HEK293 (cell line): ENCODE measurements around the gene ROBO1.

ENCODE experiments used
- CTCF ChIA-PET: fragments of 350-600 bp; formaldehyde crosslinking; extraction: SDS; loops from one replicate; lab custom pipeline; 2021; ENCODE audit warnings: antibody characterized with exemption; lab: Yijun Ruan, JAX
- POLR2A ChIA-PET: fragments of 300-600 bp; formaldehyde crosslinking; extraction: SDS; loops from one replicate; lab custom pipeline; 2020; ENCODE audit warnings: antibody characterized with exemption, inconsistent platforms; lab: Yijun Ruan, JAX
- H3K27ac ChIP-seq: fragments of 200-500 bp; sonication (Bioruptor generic); 2 replicates; pipeline ENCODE4 v1.5.1; 2014; ENCODE audit warnings: low read depth, low read length, control low read depth, inconsistent platforms; ENCODE audit errors: extremely low read depth
- H3K36me3 ChIP-seq, 2 experiments: fragments of 200-500 bp in 1 of 2; sonication (Bioruptor generic) in 1 of 2; 1 replicate in 1 of 2; 2 replicates in 1 of 2; pipeline ENCODE4 v1.5.1; 2014 to 2017; ENCODE audit warnings: inconsistent platforms in 2 of 2, low read length in 2 of 2; ENCODE audit not compliant: control insufficient read depth in 2 of 2, insufficient read depth in 1 of 2
- H3K4me1 ChIP-seq: fragments of 200-500 bp; sonication (Bioruptor generic); 2 replicates; pipeline ENCODE4 v1.5.1; 2014; ENCODE audit warnings: mild to moderate bottlenecking, low read length, inconsistent platforms; ENCODE audit not compliant: control insufficient read depth, insufficient read depth
- H3K4me3 ChIP-seq: 2 replicates; pipeline ENCODE4 v1.5.1; 2011; ENCODE audit warnings: low read depth, mild to moderate bottlenecking, control low read depth, low read length, moderate library complexity
- H3K9me3 ChIP-seq: fragments of 200-500 bp; sonication (Bioruptor generic); 2 replicates; pipeline ENCODE4 v1.5.1; 2014; ENCODE audit warnings: low read depth, low read length, inconsistent platforms; ENCODE audit not compliant: control insufficient read depth, insufficient read depth
- GLIS1 ChIP-seq: fragments of 450-650 bp; formaldehyde crosslinking; IDR thresholded peaks from 2 replicates; pipeline ENCODE4 v1.5.1; 2016; ENCODE audit warnings: missing biosample characterization, missing genetic modification characterization
- KLF8 ChIP-seq: fragments of 450-650 bp; formaldehyde crosslinking; IDR thresholded peaks from 2 replicates; pipeline ENCODE4 v1.5.1; 2016; ENCODE audit warnings: missing biosample characterization, missing genetic modification characterization
- SP7 ChIP-seq: fragments of 450-650 bp; formaldehyde crosslinking; IDR thresholded peaks from 2 replicates; pipeline ENCODE4 v1.5.1; 2016; ENCODE audit warnings: missing biosample characterization, missing genetic modification characterization
- ZNF155 ChIP-seq: fragments of 450-650 bp; formaldehyde crosslinking; IDR thresholded peaks from 2 replicates; pipeline ENCODE4 v1.5.1; 2016; ENCODE audit warnings: missing biosample characterization, missing genetic modification characterization
- ZNF16 ChIP-seq: fragments of 450-650 bp; formaldehyde crosslinking; IDR thresholded peaks from 2 replicates; pipeline ENCODE4 v1.5.1; 2016; ENCODE audit warnings: low read depth, missing biosample characterization, missing genetic modification characterization
- ZNF184 ChIP-seq: fragments of 450-650 bp; IDR thresholded peaks from 2 replicates; pipeline ENCODE4 v1.5.1; 2018; ENCODE audit warnings: missing biosample characterization, mild to moderate bottlenecking, missing genetic modification characterization
- ZNF335 ChIP-seq: fragments of 450-650 bp; formaldehyde crosslinking; conservative IDR thresholded peaks from 2 replicates; pipeline ENCODE4 v1.5.1; 2016; ENCODE audit warnings: missing biosample characterization, missing genetic modification characterization
- ZNF354C ChIP-seq: fragments of 450-650 bp; formaldehyde crosslinking; IDR thresholded peaks from 2 replicates; pipeline ENCODE4 v1.5.1; 2016; ENCODE audit warnings: missing biosample characterization, missing genetic modification characterization, low read depth, borderline replicate concordance
- ZNF394 ChIP-seq: fragments of 450-650 bp; formaldehyde crosslinking; IDR thresholded peaks from 2 replicates; pipeline ENCODE4 v1.5.1; 2016; ENCODE audit warnings: missing biosample characterization, missing genetic modification characterization, mild to moderate bottlenecking, moderate library complexity, borderline replicate concordance
- ZNF423 ChIP-seq: fragments of 450-650 bp; formaldehyde crosslinking; IDR thresholded peaks from 2 replicates; pipeline ENCODE4 v1.5.1; 2016; ENCODE audit warnings: missing biosample characterization, missing genetic modification characterization
- ZNF433 ChIP-seq: fragments of 450-650 bp; formaldehyde crosslinking; IDR thresholded peaks from 2 replicates; pipeline ENCODE4 v1.5.1; 2016; ENCODE audit warnings: missing biosample characterization, missing genetic modification characterization, low read depth
- ZNF501 ChIP-seq: fragments of 450-650 bp; formaldehyde crosslinking; IDR thresholded peaks from 2 replicates; pipeline ENCODE4 v1.5.1; 2016; ENCODE audit warnings: missing biosample characterization, missing genetic modification characterization
- ZNF514 ChIP-seq: fragments of 450-650 bp; formaldehyde crosslinking; IDR thresholded peaks from 2 replicates; pipeline ENCODE4 v1.5.1; 2016; ENCODE audit warnings: missing biosample characterization, missing genetic modification characterization
- ZNF549 ChIP-seq: fragments of 450-650 bp; IDR thresholded peaks from 2 replicates; pipeline ENCODE4 v1.5.1; 2018; ENCODE audit warnings: missing biosample characterization, missing genetic modification characterization, mild to moderate bottlenecking, inconsistent platforms, moderate library complexity
- ZNF830 ChIP-seq: fragments of 450-650 bp; IDR thresholded peaks from 2 replicates; pipeline ENCODE4 v1.5.0; 2018; ENCODE audit warnings: missing biosample characterization, missing genetic modification characterization, low read depth, mild to moderate bottlenecking, moderate library complexity
- TF ChIP-seq, protein P1 (sequence below): fragments of 450-650 bp; formaldehyde crosslinking; IDR thresholded peaks from 2 replicates; pipeline ENCODE4 v1.5.1; 2016; ENCODE audit warnings: missing biosample characterization, missing genetic modification characterization
- TF ChIP-seq, protein P2 (sequence below): fragments of 450-650 bp; formaldehyde crosslinking; IDR thresholded peaks from 2 replicates; pipeline ENCODE4 v1.5.1; 2016; ENCODE audit warnings: missing biosample characterization, missing genetic modification characterization
- TF ChIP-seq, protein P3 (sequence below): fragments of 450-650 bp; formaldehyde crosslinking; IDR thresholded peaks from 2 replicates; pipeline ENCODE4 v1.5.1; 2017; ENCODE audit warnings: missing biosample characterization, missing genetic modification characterization
- TF ChIP-seq, protein P4 (sequence below): fragments of 450-650 bp; formaldehyde crosslinking; IDR thresholded peaks from 2 replicates; pipeline ENCODE4 v1.5.1; 2017; ENCODE audit warnings: missing biosample characterization, mild to moderate bottlenecking, missing genetic modification characterization, moderate library complexity
- TF ChIP-seq, protein P5 (sequence below): fragments of 450-650 bp; formaldehyde crosslinking; IDR thresholded peaks from 2 replicates; pipeline ENCODE4 v1.5.1; 2016; ENCODE audit warnings: missing biosample characterization, missing genetic modification characterization
- TF ChIP-seq, protein P6 (sequence below): fragments of 450-650 bp; formaldehyde crosslinking; IDR thresholded peaks from 2 replicates; pipeline ENCODE4 v1.5.1; 2016; ENCODE audit warnings: missing biosample characterization, missing genetic modification characterization

ROBO1 gene

DNA sequence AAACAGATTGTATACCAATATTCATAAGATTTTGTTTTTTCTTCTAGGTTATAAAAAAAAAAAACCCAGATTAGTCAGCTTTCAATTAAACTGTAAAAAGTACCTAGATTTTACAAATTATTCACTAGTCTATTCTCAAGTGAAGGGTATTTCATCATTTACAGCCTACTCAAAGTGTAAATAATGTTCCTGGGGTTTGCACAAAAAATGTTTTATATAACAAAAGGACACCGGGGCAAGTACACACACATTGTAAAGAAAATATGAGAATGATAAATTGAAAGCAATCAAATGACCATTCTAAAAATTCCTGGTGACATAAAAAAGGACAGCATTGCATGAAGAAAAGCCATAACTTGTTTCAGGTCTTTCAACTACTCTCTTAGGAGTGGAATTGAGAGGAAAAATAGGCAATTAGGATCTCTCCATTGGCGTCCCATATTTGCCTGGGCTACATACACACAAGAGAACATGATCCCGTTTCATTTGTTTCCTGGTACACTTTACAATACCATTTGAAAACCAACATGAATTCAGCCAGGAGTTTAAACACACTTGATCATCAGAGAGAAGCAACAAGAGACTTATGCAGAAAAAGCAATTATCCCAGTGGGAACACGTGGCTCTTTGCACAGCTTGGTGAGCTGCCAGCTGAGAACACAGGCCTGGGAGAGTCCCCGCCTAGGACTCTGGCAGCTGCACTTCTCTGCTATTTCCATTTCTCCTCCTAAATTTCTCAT, 1039.2 kb downstream of the ROBO1 start (continued):
- TF ChIP-seq, protein P1, sequence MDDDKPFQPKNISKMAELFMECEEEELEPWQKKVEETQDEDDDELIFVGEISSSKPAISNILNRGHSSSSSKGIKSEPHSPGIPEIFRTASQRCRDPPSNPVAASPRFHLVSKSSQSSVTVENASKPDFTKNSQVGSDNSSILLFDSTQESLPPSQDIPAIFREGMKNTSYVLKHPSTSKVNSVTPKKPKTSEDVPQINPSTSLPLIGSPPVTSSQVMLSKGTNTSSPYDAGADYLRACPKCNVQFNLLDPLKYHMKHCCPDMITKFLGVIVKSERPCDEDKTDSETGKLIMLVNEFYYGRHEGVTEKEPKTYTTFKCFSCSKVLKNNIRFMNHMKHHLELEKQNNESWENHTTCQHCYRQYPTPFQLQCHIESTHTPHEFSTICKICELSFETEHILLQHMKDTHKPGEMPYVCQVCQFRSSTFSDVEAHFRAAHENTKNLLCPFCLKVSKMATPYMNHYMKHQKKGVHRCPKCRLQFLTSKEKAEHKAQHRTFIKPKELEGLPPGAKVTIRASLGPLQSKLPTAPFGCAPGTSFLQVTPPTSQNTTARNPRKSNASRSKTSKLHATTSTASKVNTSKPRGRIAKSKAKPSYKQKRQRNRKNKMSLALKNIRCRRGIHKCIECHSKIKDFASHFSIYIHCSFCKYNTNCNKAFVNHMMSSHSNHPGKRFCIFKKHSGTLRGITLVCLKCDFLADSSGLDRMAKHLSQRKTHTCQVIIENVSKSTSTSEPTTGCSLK (tag by site-specific recombination), result no peak
- TF ChIP-seq, protein P2, sequence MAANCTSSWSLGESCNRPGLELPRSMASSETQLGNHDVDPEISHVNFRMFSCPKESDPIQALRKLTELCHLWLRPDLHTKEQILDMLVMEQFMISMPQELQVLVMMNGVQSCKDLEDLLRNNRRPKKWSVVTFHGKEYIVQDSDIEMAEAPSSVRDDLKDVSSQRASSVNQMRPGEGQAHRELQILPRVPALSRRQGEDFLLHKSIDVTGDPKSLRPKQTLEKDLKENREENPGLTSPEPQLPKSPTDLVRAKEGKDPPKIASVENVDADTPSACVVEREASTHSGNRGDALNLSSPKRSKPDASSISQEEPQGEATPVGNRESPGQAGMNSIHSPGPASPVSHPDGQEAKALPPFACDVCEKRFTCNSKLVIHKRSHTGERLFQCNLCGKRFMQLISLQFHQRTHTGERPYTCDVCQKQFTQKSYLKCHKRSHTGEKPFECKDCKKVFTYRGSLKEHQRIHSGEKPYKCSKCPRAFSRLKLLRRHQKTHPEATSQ (tag by site-specific recombination), result no peak
- TF ChIP-seq ZNF16 (tag by site-specific recombination) (no peak), ZNF354C (tag by site-specific recombination) (no peak), SP7 (tag by site-specific recombination) (0 out of 2 replicates have a peak, but pooled peaks have one; percentile 18)
- TF ChIP-seq, protein P3, sequence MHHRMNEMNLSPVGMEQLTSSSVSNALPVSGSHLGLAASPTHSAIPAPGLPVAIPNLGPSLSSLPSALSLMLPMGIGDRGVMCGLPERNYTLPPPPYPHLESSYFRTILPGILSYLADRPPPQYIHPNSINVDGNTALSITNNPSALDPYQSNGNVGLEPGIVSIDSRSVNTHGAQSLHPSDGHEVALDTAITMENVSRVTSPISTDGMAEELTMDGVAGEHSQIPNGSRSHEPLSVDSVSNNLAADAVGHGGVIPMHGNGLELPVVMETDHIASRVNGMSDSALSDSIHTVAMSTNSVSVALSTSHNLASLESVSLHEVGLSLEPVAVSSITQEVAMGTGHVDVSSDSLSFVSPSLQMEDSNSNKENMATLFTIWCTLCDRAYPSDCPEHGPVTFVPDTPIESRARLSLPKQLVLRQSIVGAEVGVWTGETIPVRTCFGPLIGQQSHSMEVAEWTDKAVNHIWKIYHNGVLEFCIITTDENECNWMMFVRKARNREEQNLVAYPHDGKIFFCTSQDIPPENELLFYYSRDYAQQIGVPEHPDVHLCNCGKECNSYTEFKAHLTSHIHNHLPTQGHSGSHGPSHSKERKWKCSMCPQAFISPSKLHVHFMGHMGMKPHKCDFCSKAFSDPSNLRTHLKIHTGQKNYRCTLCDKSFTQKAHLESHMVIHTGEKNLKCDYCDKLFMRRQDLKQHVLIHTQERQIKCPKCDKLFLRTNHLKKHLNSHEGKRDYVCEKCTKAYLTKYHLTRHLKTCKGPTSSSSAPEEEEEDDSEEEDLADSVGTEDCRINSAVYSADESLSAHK (tag by site-specific recombination), result peak; percentile 30; the same call in 1 of the 2 replicates
- TF ChIP-seq, protein P4, sequence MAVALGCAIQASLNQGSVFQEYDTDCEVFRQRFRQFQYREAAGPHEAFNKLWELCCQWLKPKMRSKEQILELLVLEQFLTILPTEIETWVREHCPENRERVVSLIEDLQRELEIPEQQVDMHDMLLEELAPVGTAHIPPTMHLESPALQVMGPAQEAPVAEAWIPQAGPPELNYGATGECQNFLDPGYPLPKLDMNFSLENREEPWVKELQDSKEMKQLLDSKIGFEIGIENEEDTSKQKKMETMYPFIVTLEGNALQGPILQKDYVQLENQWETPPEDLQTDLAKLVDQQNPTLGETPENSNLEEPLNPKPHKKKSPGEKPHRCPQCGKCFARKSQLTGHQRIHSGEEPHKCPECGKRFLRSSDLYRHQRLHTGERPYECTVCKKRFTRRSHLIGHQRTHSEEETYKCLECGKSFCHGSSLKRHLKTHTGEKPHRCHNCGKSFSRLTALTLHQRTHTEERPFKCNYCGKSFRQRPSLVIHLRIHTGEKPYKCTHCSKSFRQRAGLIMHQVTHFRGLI, result no peak
- TF ChIP-seq, protein P5, sequence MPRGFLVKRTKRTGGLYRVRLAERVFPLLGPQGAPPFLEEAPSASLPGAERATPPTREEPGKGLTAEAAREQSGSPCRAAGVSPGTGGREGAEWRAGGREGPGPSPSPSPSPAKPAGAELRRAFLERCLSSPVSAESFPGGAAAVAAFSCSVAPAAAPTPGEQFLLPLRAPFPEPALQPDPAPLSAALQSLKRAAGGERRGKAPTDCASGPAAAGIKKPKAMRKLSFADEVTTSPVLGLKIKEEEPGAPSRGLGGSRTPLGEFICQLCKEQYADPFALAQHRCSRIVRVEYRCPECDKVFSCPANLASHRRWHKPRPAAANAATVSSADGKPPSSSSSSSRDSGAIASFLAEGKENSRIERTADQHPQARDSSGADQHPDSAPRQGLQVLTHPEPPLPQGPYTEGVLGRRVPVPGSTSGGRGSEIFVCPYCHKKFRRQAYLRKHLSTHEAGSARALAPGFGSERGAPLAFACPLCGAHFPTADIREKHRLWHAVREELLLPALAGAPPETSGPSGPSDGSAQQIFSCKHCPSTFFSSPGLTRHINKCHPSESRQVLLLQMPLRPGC (tag by site-specific recombination), result no peak

DNA sequence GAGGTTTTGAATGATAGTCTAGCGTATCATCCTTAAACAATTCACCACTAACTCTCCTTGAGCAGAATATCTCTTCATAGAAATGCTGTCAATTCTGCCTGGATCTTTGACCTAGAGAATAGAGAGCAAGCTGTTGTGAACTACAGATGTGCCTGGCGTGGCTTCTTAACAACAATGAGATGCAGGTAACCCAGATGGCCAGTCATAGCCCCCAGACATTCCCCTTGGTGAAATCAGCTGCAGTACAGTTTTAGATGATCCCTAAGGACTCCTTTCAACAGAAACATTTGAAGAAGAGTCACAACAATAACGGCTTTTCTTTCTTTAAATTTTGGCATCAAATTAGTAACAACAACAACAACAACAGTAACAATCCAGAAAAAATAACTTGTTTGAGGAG, 1041.3 kb downstream of the ROBO1 start:
- no peaks in the 10 kb centered on the region for H3K36me3 ChIP-seq
- H3K4me1 ChIP-seq, result peaks cover 17% of the 10 kb centered on the region; the same call in 1 of the 2 replicates
- no peak overlapping the region for H3K27ac ChIP-seq
- POLR2A ChIA-PET, result no interaction called here
- no peak overlapping the region for H3K4me3 ChIP-seq
- CTCF ChIA-PET, result no interaction called here
- H3K9me3 ChIP-seq, result no peaks in the 10 kb centered on the region
- TF ChIP-seq ZNF514 (tag by site-specific recombination), result no peak
- TF ChIP-seq GLIS1 (tag by site-specific recombination), result no peak
- TF ChIP-seq ZNF394, result no peak
- no peak for TF ChIP-seq ZNF501 (tag by site-specific recombination)
- no peak for TF ChIP-seq ZNF423
- TF ChIP-seq, protein P6, sequence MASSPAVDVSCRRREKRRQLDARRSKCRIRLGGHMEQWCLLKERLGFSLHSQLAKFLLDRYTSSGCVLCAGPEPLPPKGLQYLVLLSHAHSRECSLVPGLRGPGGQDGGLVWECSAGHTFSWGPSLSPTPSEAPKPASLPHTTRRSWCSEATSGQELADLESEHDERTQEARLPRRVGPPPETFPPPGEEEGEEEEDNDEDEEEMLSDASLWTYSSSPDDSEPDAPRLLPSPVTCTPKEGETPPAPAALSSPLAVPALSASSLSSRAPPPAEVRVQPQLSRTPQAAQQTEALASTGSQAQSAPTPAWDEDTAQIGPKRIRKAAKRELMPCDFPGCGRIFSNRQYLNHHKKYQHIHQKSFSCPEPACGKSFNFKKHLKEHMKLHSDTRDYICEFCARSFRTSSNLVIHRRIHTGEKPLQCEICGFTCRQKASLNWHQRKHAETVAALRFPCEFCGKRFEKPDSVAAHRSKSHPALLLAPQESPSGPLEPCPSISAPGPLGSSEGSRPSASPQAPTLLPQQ, result no peak
- no peak for TF ChIP-seq ZNF155 (tag by site-specific recombination)
- TF ChIP-seq ZNF433 (tag by site-specific recombination), result no peak
- TF ChIP-seq ZNF184 (tag by site-specific recombination), result no peak
- TF ChIP-seq ZNF830 (tag by site-specific recombination), result no peak
- TF ChIP-seq ZNF549, result no peak
- TF ChIP-seq, protein P1 (tag by site-specific recombination), result no peak
- TF ChIP-seq KLF8 (tag by site-specific recombination), result no peak
- TF ChIP-seq ZNF335 (tag by site-specific recombination), result no peak
